Prostate gland (tissue), 2 donors: ENCODE data around the gene FAS. TPM values are rescaled to one million over a fixed set of nuclear protein-coding genes. Genes with fewer than 3 reads are reported as not detected.
A peak's percentile ranks its signal among the peaks of the same experiment; 100 is the strongest.

Source experiments
- DNase-seq: peaks from one replicate; pipeline ENCODE4 v3.0.0-alpha.2; 2019; ENCODE audit warnings: low spot score
- H3K27ac ChIP-seq, 2 donors: fragments of 200-600 bp; sonication (generic); 2 replicates each; pipeline ENCODE4 v1.5.1; 2017 to 2019
- H3K27me3 ChIP-seq: fragments of 200-600 bp; sonication (generic); replicated peaks from 2 replicates; pipeline ENCODE4 v1.5.1; 2019; ENCODE audit not compliant: insufficient read depth
- H3K36me3 ChIP-seq, 2 donors: fragments of 200-600 bp; sonication (generic); 1 replicate in 1 of 2; 2 replicates in 1 of 2; pipeline versions ENCODE4 v1.5.1 to v1.8.1; 2017 to 2019
- H3K4me1 ChIP-seq: fragments of 200-600 bp; sonication (generic); replicated peaks from 2 replicates; pipeline ENCODE4 v1.5.1; 2019
- H3K4me3 ChIP-seq, 2 donors: fragments of 200-600 bp; sonication (generic); 2 replicates each; pipeline ENCODE4 v1.5.1; 2017 to 2019
- H3K9me3 ChIP-seq: fragments of 200-600 bp; sonication (generic); 2 replicates; pipeline ENCODE4 v1.5.1; 2017
- POLR2A ChIP-seq: fragments of 450-650 bp; IDR thresholded peaks from one replicate; pipeline ENCODE4 v1.6.1; 2016; ENCODE audit warnings: antibody characterized with exemption, mild to moderate bottlenecking
- POLR2AphosphoS5 ChIP-seq: sonication (generic); formaldehyde crosslinking; IDR thresholded peaks from one replicate; pipeline ENCODE4 v1.6.1; 2017; ENCODE audit warnings: antibody characterized with exemption
- WGBS: methylation state at CpG from one replicate; pipeline ENCODE4 v1.1.5; 2018; 5-methylcytosine and 5-hydroxymethylcytosine counted together
- intact Hi-C: fragments of 100-400 bp; cut with DNase I; formaldehyde crosslinking; loops from one replicate; pipeline ENCODE4 v1.14.2; 2022
- total RNA-seq, 2 donors: library from RNA; depleted of rRNA; stranded (reverse); fragments of >200 nt; gene quantifications; one replicate each; pipeline ENCODE4 v1.1.0, GENCODE V29; 2016
- TF ChIP-seq, protein P1 (sequence below), 4 experiments: fragments of 200-600 bp in 2 of 4; fragments of 450-650 bp in 2 of 4; sonication (generic) in 2 of 4; IDR thresholded peaks; 1 replicate in 3 of 4; 2 replicates in 1 of 4; pipeline ENCODE4 v1.5.1; 2016 to 2019; ENCODE audit warnings: antibody characterized with exemption in 4 of 4, mild to moderate bottlenecking in 2 of 4, moderate library complexity in 2 of 4

FAS gene
- total RNA-seq, 2 donors from 2014 or later: 13.7 to 17.7 TPM

DNA sequence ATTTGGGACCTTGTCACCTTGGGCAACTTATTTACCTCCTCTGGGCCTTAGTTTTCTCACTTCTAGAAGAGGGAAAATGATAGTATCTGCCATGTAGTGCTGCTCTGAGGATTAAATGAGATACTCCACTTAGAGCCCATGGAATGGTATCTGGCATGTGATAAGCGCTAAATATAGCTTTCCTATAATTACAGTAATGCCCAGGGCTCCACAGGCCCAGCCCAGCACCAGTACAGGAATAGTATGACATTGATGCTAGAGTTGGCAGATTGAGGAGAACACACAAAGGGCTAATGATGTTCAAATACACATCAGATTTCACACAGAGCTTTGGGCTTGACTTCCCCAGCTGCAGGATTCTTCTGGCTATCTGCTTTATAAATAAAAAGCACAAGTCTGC, 34.9 kb downstream of the FAS start:
- Histone ChIP-seq H3K36me3 (no peaks in the 10 kb centered on the region), H3K4me1 (no peaks in the 10 kb centered on the region), H3K27ac (no peak overlapping the region), H3K27me3 (no peaks in the 10 kb centered on the region), H3K9me3 (no peaks in the 10 kb centered on the region), H3K4me3 (no peak overlapping the region)
- intact Hi-C loops: loop anchor here (10.0 kb wide), 1 partner anchor 191 kb away; no protein-coding TSS in a partner anchor
- TF ChIP-seq, protein P1, sequence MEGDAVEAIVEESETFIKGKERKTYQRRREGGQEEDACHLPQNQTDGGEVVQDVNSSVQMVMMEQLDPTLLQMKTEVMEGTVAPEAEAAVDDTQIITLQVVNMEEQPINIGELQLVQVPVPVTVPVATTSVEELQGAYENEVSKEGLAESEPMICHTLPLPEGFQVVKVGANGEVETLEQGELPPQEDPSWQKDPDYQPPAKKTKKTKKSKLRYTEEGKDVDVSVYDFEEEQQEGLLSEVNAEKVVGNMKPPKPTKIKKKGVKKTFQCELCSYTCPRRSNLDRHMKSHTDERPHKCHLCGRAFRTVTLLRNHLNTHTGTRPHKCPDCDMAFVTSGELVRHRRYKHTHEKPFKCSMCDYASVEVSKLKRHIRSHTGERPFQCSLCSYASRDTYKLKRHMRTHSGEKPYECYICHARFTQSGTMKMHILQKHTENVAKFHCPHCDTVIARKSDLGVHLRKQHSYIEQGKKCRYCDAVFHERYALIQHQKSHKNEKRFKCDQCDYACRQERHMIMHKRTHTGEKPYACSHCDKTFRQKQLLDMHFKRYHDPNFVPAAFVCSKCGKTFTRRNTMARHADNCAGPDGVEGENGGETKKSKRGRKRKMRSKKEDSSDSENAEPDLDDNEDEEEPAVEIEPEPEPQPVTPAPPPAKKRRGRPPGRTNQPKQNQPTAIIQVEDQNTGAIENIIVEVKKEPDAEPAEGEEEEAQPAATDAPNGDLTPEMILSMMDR (IDR thresholded peaks at IDR 0.05): no peak
- DNase-seq: no peak
- 100% methylated on average over 1 of the region's 1 CpG for WGBS

DNA sequence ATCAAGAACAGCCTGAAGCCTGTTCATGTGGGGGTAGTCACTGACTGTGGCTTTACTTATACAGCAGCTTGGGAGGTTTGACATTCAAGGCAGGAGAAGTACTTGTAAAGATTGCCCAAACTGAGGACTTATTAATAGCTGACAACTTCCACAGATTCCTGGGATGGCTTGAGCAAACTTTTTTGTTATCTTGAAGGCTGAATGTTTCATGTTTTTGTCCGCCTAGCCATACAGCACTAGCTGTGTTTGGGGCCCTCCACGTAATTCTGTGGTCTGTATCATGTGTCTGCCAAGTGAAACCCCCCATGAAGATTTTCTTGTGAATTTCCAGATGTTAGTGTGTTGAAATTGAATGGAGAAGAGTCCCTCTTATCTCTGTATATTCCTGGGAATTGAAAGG, 38.6 kb downstream of the FAS start:
- Histone ChIP-seq H3K27ac (no peak overlapping the region), H3K4me3 (no peak overlapping the region), H3K4me1 (peaks cover 3% of the 10 kb centered on the region), H3K9me3 (no peaks in the 10 kb centered on the region), H3K36me3 (no peaks in the 10 kb centered on the region), H3K27me3 (no peaks in the 10 kb centered on the region)
- WGBS: 81% methylated on average over 2 of the region's 2 CpGs
- TF ChIP-seq POLR2AphosphoS5 (no peak), POLR2A (no peak)
- TF ChIP-seq, protein P1 (IDR thresholded peaks at IDR 0.05): no peak
- DNase-seq: no peak
- intact Hi-C loops: loop anchor here (10.0 kb wide), 1 partner anchor 194 kb away; no protein-coding TSS in a partner anchor

DNA sequence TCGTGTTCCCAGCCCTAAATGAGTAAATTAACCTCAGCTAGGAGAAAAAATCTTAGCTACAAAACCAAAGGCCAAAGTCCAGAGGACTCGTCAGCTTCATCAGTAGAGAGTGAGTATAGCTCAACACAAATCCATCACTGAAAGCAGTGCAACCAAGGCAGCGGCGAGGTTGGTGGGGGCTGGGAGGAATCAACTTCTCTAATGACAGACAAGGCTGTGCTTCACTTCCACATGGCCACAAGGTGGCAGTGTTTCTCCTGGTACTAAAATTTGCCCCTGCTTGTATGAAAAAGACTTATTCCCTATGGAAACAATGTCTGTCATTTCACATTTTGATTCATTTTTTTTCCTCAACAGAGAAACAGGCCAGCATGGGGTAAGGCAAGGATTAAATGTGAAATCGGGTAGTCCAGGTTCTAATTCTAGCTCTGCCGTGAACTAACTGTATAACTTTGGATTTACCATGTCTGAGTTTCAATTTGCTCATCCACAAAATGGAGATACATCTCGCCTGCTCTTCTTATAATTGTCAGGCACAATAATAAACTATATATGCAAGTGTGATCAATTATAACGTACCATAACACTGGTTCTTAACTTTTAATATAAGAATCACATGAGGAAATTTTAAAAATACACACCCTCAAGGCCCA, 39.3 kb downstream of the FAS start:
- TF ChIP-seq POLR2A (no peak), POLR2AphosphoS5 (peak; percentile 37)
- TF ChIP-seq, protein P1 (IDR thresholded peaks at IDR 0.05): peak; percentile 84 to 95 (median 88)
- intact Hi-C loops: loop anchor here (1.0 to 10.0 kb wide), 2 partner anchors 183 to 195 kb away; no protein-coding TSS in a partner anchor
- Histone ChIP-seq H3K27ac (no peak overlapping the region), H3K4me3 (no peak overlapping the region), H3K27me3 (no peaks in the 10 kb centered on the region), H3K36me3 (no peaks in the 10 kb centered on the region), H3K9me3 (no peaks in the 10 kb centered on the region), H3K4me1 (peaks cover 3% of the 10 kb centered on the region)
- peak; percentile 74 for DNase-seq
- WGBS: 45% methylated on average over 8 of the region's 8 CpGs

DNA sequence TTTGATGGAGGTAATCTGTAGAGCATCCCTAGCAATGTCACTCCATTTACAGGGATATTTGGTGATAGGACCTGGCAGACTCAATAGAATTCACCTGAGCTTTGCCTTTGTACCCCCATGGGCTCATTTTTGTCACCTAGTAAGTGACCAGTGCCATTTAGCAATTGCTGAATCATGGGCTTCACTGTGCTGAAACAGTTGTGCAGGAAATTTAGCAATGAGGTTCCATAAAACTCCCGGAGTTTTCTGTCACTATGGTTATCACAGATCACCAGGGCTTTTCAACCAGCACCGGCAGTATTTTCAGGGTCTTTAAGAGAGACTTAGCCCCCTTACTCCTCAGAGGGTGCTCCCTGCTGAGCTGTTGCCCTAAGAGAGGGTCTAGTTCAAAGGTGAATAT, 40.2 kb downstream of the FAS start:
- H3K36me3 ChIP-seq: no peaks in the 10 kb centered on the region
- no peaks in the 10 kb centered on the region for H3K9me3 ChIP-seq
- H3K4me1 ChIP-seq: peaks cover 3% of the 10 kb centered on the region
- DNase-seq: no peak
- 71% methylated on average over 2 of the region's 2 CpGs for WGBS
- H3K4me3 ChIP-seq: no peak overlapping the region
- H3K27me3 ChIP-seq: no peaks in the 10 kb centered on the region
- intact Hi-C loops: loop anchor here (1.0 kb wide), 1 partner anchor 183 kb away; no protein-coding TSS in a partner anchor
- TF ChIP-seq, protein P1 (IDR thresholded peaks at IDR 0.05): no peak
- no peak for TF ChIP-seq POLR2AphosphoS5
- TF ChIP-seq POLR2A: no peak
- H3K27ac ChIP-seq: no peak overlapping the region
